GM18520 (cell line): Measurements from ENCODE around the gene AMOTL1.
"Not testable (repeated sequence)": the region's sequence is repeated elsewhere in the genome, so short reads cannot be mapped to it uniquely, and the experiment has no call there.

ENCODE experiments used
- ATAC-seq: cut with Tn5 transposase; IDR thresholded peaks from one replicate; pipeline ENCODE4 v1.9.1; 2021; ENCODE audit not compliant: unreplicated experiment

Gene AMOTL1

GRCh38 chr11:94876645-94877442, 108.7 kb downstream of the AMOTL1 start:
- peak; percentile 83 for ATAC-seq

- ATAC-seq: no peak
Observed at GRCh38 chr11:94877443-94878200, 109.5 kb downstream of the AMOTL1 start.

GRCh38 chr11:94879006-94879405, 110.8 kb downstream of the AMOTL1 start:
- ATAC-seq: no peak

GRCh38 chr11:94880216-94880615, 112.1 kb downstream of the AMOTL1 start:
- ATAC-seq: no peak

- ATAC-seq: no peak
Observed at GRCh38 chr11:94882931-94883330, 114.8 kb downstream of the AMOTL1 start.

GRCh38 chr11:94883878-94884277, 115.7 kb downstream of the AMOTL1 start:
- no peak for ATAC-seq

GRCh38 chr11:94884376-94884775, 116.2 kb downstream of the AMOTL1 start:
- no peak for ATAC-seq

GRCh38 chr11:94885133-94885532, 117.0 kb downstream of the AMOTL1 start:
- peak; percentile 74 for ATAC-seq

GRCh38 chr11:94885581-94885980, 117.4 kb downstream of the AMOTL1 start:
- ATAC-seq: no peak

GRCh38 chr11:94888204-94888603, 120.0 kb downstream of the AMOTL1 start:
- no peak for ATAC-seq

- no peak for ATAC-seq
Observed at GRCh38 chr11:94895451-94895850, 127.3 kb downstream of the AMOTL1 start.

- ATAC-seq: no peak
Observed at GRCh38 chr11:94895971-94896370, 127.8 kb downstream of the AMOTL1 start.

- ATAC-seq: no peak
Observed at GRCh38 chr11:94897330-94897768, 129.2 kb downstream of the AMOTL1 start.

- no peak for ATAC-seq
Observed at GRCh38 chr11:94907226-94907625, 139.1 kb downstream of the AMOTL1 start.

- no peak for ATAC-seq
Observed at GRCh38 chr11:94909371-94909820, 141.2 kb downstream of the AMOTL1 start.

GRCh38 chr11:94910270-94910669, 142.1 kb downstream of the AMOTL1 start:
- ATAC-seq: no peak

- ATAC-seq: no peak
Observed at GRCh38 chr11:94910779-94911178, 142.6 kb downstream of the AMOTL1 start.

GRCh38 chr11:94912806-94913205, 144.7 kb downstream of the AMOTL1 start:
- ATAC-seq: no peak

GRCh38 chr11:94913718-94914394, 145.7 kb downstream of the AMOTL1 start:
- ATAC-seq: not testable (repeated sequence)

- ATAC-seq: no peak
Observed at GRCh38 chr11:94920311-94920710, 152.2 kb downstream of the AMOTL1 start.

- ATAC-seq: no peak
Observed at GRCh38 chr11:94922321-94923003, 154.3 kb downstream of the AMOTL1 start.
